Nephron (organoid): Measurements from ENCODE around the gene GPX6.

Experiments
- H3K27ac Mint-ChIP-seq, 3 experiments: 2 replicates each; pipeline ENCODE4 v1.8.0; 2020; ENCODE audit warnings: mixed read lengths in 3 of 3, mild to moderate bottlenecking in 2 of 3, moderate library complexity in 1 of 3
- H3K27me3 Mint-ChIP-seq: 2 replicates; pipeline ENCODE4 v1.8.0; 2021; ENCODE audit warnings: low read depth, mild to moderate bottlenecking, moderate library complexity, mixed read lengths
- H3K36me3 Mint-ChIP-seq: 2 replicates; pipeline ENCODE4 v1.8.0; 2020; ENCODE audit warnings: low read depth, mixed read lengths
- H3K4me1 Mint-ChIP-seq: 2 replicates; pipeline ENCODE4 v1.8.0; 2020; ENCODE audit warnings: mixed read lengths
- H3K4me3 Mint-ChIP-seq, 3 experiments: 2 replicates each; pipeline ENCODE4 v1.8.0; 2020; ENCODE audit warnings: mild to moderate bottlenecking in 3 of 3, mixed read lengths in 3 of 3, moderate library complexity in 2 of 3
- H3K9me3 Mint-ChIP-seq: 2 replicates; pipeline ENCODE4 v1.8.0; 2020; ENCODE audit warnings: mixed read lengths
- CTCF ChIP-seq, 3 experiments: fragments of 200-600 bp; sonication (generic); IDR thresholded peaks; one replicate each; pipeline ENCODE4 v1.5.0; 2021; ENCODE audit warnings: antibody characterized with exemption in 3 of 3; ENCODE audit not compliant: unreplicated experiment in 3 of 3

The GPX6 gene

GRCh38 chr6:28515676-28516075, at the start of gene GPX6:
Gene GPX6, minus strand, starts transcription at chr6:28515793. Its CDS starts 50 bp downstream, at chr6:28515743.
- Mint-ChIP-seq H3K4me1 (no peaks in the 10 kb centered on the region), H3K27ac (no peak within 1 kb of the TSS), H3K36me3 (no peaks in the 10 kb centered on the region), H3K4me3 (no peak within 1 kb of the TSS), H3K27me3 (peaks cover 19% of the 10 kb centered on the region), H3K9me3 (no peaks in the 10 kb centered on the region)
- no peak for TF ChIP-seq CTCF (IDR thresholded peaks at IDR 0.05; ENCODE audit: unreplicated experiment in 3 of 3)

- H3K9me3 Mint-ChIP-seq = no peaks in the 10 kb centered on the region
- H3K27me3 Mint-ChIP-seq = peaks cover 9% of the 10 kb centered on the region
- H3K27ac Mint-ChIP-seq = peak overlapping the region in 1 of 3 experiments; percentile 67
- no peak overlapping the region for H3K4me3 Mint-ChIP-seq
- no peaks in the 10 kb centered on the region for H3K4me1 Mint-ChIP-seq
- TF ChIP-seq CTCF (IDR thresholded peaks at IDR 0.05; ENCODE audit: unreplicated experiment in 3 of 3) = no peak
- no peaks in the 10 kb centered on the region for H3K36me3 Mint-ChIP-seq
Measured at GRCh38 chr6:28563430-28564095, 48.0 kb upstream of the GPX6 start.

- TF ChIP-seq CTCF (IDR thresholded peaks at IDR 0.05; ENCODE audit: unreplicated experiment in 3 of 3) = no peak
- H3K27ac Mint-ChIP-seq = no peak overlapping the region
- no peak overlapping the region for H3K4me3 Mint-ChIP-seq
- H3K27me3 Mint-ChIP-seq = peaks cover 27% of the 10 kb centered on the region
- no peaks in the 10 kb centered on the region for H3K9me3 Mint-ChIP-seq
- H3K4me1 Mint-ChIP-seq = peaks cover 11% of the 10 kb centered on the region
- H3K36me3 Mint-ChIP-seq = no peaks in the 10 kb centered on the region
Measured at GRCh38 chr6:28558629-28559028, 43.0 kb upstream of the GPX6 start.

GRCh38 chr6:28555136-28555535, 39.5 kb upstream of the GPX6 start:
- H3K4me1 Mint-ChIP-seq = peaks cover 11% of the 10 kb centered on the region
- no peaks in the 10 kb centered on the region for H3K9me3 Mint-ChIP-seq
- TF ChIP-seq CTCF (IDR thresholded peaks at IDR 0.05; ENCODE audit: unreplicated experiment in 3 of 3) = no peak
- no peak overlapping the region for H3K4me3 Mint-ChIP-seq
- peaks cover 38% of the 10 kb centered on the region for H3K27me3 Mint-ChIP-seq
- no peaks in the 10 kb centered on the region for H3K36me3 Mint-ChIP-seq
- peak overlapping the region; percentile 73 to 87 (median 87) for H3K27ac Mint-ChIP-seq

- Mint-ChIP-seq H3K4me3 (peak overlapping the region; percentile 29 to 68 (median 54)), H3K36me3 (no peaks in the 10 kb centered on the region), H3K9me3 (no peaks in the 10 kb centered on the region), H3K27ac (peak overlapping the region; percentile 73 to 87 (median 87)), H3K27me3 (peaks cover 35% of the 10 kb centered on the region), H3K4me1 (peaks cover 11% of the 10 kb centered on the region)
- no peak for TF ChIP-seq CTCF (IDR thresholded peaks at IDR 0.05; ENCODE audit: unreplicated experiment in 3 of 3)
Measured at GRCh38 chr6:28553986-28554881, 38.6 kb upstream of the GPX6 start.
